Right kidney (tissue), 1 donor: ENCODE data around the gene DLL3.

Source experiments
- DNase-seq: peaks from one replicate; pipeline ENCODE4 v3.0.0-alpha.2; 2016

Gene DLL3

GRCh38 chr19:39483141-39483540 is 15.6 kb upstream of the DLL3 start:
- no peak for DNase-seq

- no peak for DNase-seq
Measured at GRCh38 chr19:39489756-39490155, 9.0 kb upstream of the DLL3 start.

- no peak for DNase-seq
Measured at GRCh38 chr19:39492225-39492624, 6.5 kb upstream of the DLL3 start.

GRCh38 chr19:39492788-39493187 is 6.0 kb upstream of the DLL3 start:
- no peak for DNase-seq

GRCh38 chr19:39494661-39495060 is 4.1 kb upstream of the DLL3 start:
- DNase-seq = no peak

GRCh38 chr19:39496063-39496462 is 2.7 kb upstream of the DLL3 start:
- no peak for DNase-seq

- DNase-seq = no peak
Measured at GRCh38 chr19:39497701-39497995, 1.1 kb upstream of the DLL3 start.

- peak; percentile 73 for DNase-seq
Measured at GRCh38 chr19:39497996-39498797, 550 bp upstream of the DLL3 start.

GRCh38 chr19:39499932-39500331 is 1.2 kb downstream of the DLL3 start:
- DNase-seq = no peak

GRCh38 chr19:39500543-39500942 is 1.8 kb downstream of the DLL3 start:
- DNase-seq = no peak

- no peak for DNase-seq
Measured at GRCh38 chr19:39501340-39501739, 2.6 kb downstream of the DLL3 start.

GRCh38 chr19:39502640-39503417 is 4.1 kb downstream of the DLL3 start:
- peak; percentile 64 for DNase-seq

GRCh38 chr19:39506598-39506943 is 7.8 kb downstream of the DLL3 start:
- DNase-seq = no peak

- peak; percentile 83 for DNase-seq
Measured at GRCh38 chr19:39506944-39507714, 8.4 kb downstream of the DLL3 start.

GRCh38 chr19:39507715-39508364 is 9.1 kb downstream of the DLL3 start:
- no peak for DNase-seq

GRCh38 chr19:39508629-39509028 is 9.9 kb downstream of the DLL3 start:
- no peak for DNase-seq

GRCh38 chr19:39509233-39509632 is 10.5 kb downstream of the DLL3 start:
- no peak for DNase-seq

- DNase-seq = no peak
Measured at GRCh38 chr19:39512988-39513387, 14.2 kb downstream of the DLL3 start.

GRCh38 chr19:39514840-39515550 is 16.2 kb downstream of the DLL3 start, which contains the start of gene SELENOV:
SELENOV (plus strand) TSS chr19:39515139; CDS start chr19:39515213, 74 bp downstream.
- peak; percentile 81 for DNase-seq

GRCh38 chr19:39515551-39516191 is 16.9 kb downstream of the DLL3 start:
- DNase-seq = peak; percentile 81

GRCh38 chr19:39516270-39516669 is 17.5 kb downstream of the DLL3 start:
- no peak for DNase-seq
